ENCODE data around the gene MIX23.
"Not testable (repeated sequence)": the region's sequence is repeated elsewhere in the genome, so short reads cannot be mapped to it uniquely, and the experiment has no call there.

DNA sequence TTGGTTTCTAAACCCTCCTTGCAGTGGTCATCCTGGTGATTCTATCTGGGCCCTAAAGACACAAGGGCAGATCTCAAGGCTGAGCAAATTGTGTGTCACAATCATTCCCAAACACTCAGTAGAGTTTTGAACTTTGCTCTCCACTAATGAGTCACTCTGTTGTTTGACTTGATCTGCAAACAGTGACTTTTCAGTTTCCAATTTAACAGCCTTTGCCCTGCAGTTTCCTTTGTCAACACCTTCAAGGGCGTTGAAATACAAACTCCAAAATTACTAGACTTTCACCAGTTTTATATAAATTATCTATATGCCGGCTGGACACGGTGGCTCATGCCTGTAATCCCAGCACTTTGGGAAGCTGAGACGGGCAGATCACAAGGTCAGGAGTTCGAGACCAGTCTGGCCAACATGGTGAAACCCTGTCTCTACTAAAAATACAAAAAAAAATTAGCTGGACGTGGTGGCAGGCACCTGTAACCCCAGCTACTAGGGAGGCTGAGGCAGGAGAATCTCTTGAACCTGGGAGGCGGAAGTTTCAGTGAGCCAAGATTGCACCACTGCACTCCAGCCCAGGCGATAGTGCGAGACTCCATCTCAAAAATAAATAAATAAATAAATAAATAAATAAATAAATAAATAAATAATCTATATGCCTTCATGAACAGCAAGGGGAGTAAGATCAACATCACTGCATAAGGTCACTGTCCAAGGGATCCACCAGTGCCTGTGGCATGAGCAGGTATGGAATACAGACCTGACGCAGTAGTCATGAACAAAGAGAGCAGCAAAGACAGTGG lies 17.3 kb downstream of the MIX23 start:
- TF ChIP-seq RAD21 (IDR thresholded peaks at IDR 0.05; ENCODE audit: low read length); SMC3 (IDR thresholded peaks at IDR 0.05; ENCODE audit: low read depth, low read length); MAFK (IDR thresholded peaks at IDR 0.05; ENCODE audit: low read depth, low read length); MAZ (IDR thresholded peaks at IDR 0.05; ENCODE audit: borderline replicate concordance, low read depth, low read length); POLR2A (IDR thresholded peaks at IDR 0.05; ENCODE audit: low read depth, low read length): not testable (repeated sequence)
- TF ChIP-seq, protein P1, sequence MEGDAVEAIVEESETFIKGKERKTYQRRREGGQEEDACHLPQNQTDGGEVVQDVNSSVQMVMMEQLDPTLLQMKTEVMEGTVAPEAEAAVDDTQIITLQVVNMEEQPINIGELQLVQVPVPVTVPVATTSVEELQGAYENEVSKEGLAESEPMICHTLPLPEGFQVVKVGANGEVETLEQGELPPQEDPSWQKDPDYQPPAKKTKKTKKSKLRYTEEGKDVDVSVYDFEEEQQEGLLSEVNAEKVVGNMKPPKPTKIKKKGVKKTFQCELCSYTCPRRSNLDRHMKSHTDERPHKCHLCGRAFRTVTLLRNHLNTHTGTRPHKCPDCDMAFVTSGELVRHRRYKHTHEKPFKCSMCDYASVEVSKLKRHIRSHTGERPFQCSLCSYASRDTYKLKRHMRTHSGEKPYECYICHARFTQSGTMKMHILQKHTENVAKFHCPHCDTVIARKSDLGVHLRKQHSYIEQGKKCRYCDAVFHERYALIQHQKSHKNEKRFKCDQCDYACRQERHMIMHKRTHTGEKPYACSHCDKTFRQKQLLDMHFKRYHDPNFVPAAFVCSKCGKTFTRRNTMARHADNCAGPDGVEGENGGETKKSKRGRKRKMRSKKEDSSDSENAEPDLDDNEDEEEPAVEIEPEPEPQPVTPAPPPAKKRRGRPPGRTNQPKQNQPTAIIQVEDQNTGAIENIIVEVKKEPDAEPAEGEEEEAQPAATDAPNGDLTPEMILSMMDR (conservative IDR thresholded peaks at IDR 0.05; ENCODE audit: low read depth, low read length), result not testable (repeated sequence)
